ENCODE data around the gene AGK.
A peak's percentile ranks its signal among the peaks of the same experiment; 100 is the strongest.

Gene AGK

GRCh38 chr7:141699860-141700259 is 148.7 kb downstream of the AGK start:
- Histone ChIP-seq H3K27me3 (replicated peaks in 2 of 5; ENCODE audit: control insufficient read depth in 4 of 5, insufficient read depth in 5 of 5, low read length in 4 of 5) (peaks cover 0 to 3% (median 0%) of the 10 kb centered on the region in 5 experiments), H3K4me1 (ENCODE audit: control extremely low read depth in 1 of 4, control insufficient read depth in 4 of 4, insufficient read depth in 4 of 4, low read length in 3 of 4) (peaks cover 0 to 60% (median 29%) of the 10 kb centered on the region in 4 experiments), H3K4me3 (ENCODE audit: control insufficient read depth in 1 of 7, extremely low read depth in 1 of 7, insufficient read depth in 4 of 7, low read depth in 2 of 7, low read length in 6 of 7) (no peak overlapping the region), H3K9me3 (ENCODE audit: control extremely low read depth in 1 of 5, control insufficient read depth in 4 of 5, insufficient read depth in 2 of 5, low read depth in 1 of 5, low read length in 4 of 5) (no peaks in the 10 kb centered on the region), H3K36me3 (ENCODE audit: control insufficient read depth in 4 of 4, insufficient read depth in 4 of 4, low read length in 3 of 4) (peaks cover 0 to 13% (median 0%) of the 10 kb centered on the region in 4 experiments), H3K27ac (ENCODE audit: insufficient read depth in 1 of 2, low read depth in 1 of 2, low read length in 2 of 2, poor library complexity in 1 of 2, severe bottlenecking in 2 of 2) (no peak overlapping the region)
- CTCF ChIA-PET, result interaction anchor here (1.4 to 2.5 kb wide), 6 partner anchors 19 to 50 kb away, joined by 3 to 18 read pairs (median 6); partner anchors contain the start of gene SSBP1
- POLR2A ChIA-PET, result interaction anchor here (0.6 to 0.7 kb wide), 2 partner anchors 40 to 1003 kb away, joined by 3 read pairs; partner anchors contain the start of gene NDUFB2
- DNase-seq, result no peak
- WGBS (ENCODE audit: insufficient coverage), result 89% methylated on average over 1 of the region's 3 CpGs

GRCh38 chr7:141700296-141700847 is 149.2 kb downstream of the AGK start:
- Histone ChIP-seq H3K4me1 (ENCODE audit: control extremely low read depth in 1 of 4, control insufficient read depth in 4 of 4, insufficient read depth in 4 of 4, low read length in 3 of 4) (peaks cover 0 to 60% (median 29%) of the 10 kb centered on the region in 4 experiments), H3K36me3 (ENCODE audit: control insufficient read depth in 4 of 4, insufficient read depth in 4 of 4, low read length in 3 of 4) (peaks cover 0 to 13% (median 0%) of the 10 kb centered on the region in 4 experiments), H3K4me3 (ENCODE audit: control insufficient read depth in 1 of 7, extremely low read depth in 1 of 7, insufficient read depth in 4 of 7, low read depth in 2 of 7, low read length in 6 of 7) (peak overlapping the region in 6 of 7 experiments; percentile 64 to 82 (median 72)), H3K27ac (ENCODE audit: insufficient read depth in 1 of 2, low read depth in 1 of 2, low read length in 2 of 2, poor library complexity in 1 of 2, severe bottlenecking in 2 of 2) (peak overlapping the region in 1 of 2 experiments; percentile 73), H3K27me3 (replicated peaks in 2 of 5; ENCODE audit: control insufficient read depth in 4 of 5, insufficient read depth in 5 of 5, low read length in 4 of 5) (peaks cover 0 to 3% (median 0%) of the 10 kb centered on the region in 5 experiments), H3K9me3 (ENCODE audit: control extremely low read depth in 1 of 5, control insufficient read depth in 4 of 5, insufficient read depth in 2 of 5, low read depth in 1 of 5, low read length in 4 of 5) (no peaks in the 10 kb centered on the region)
- no peak for DNase-seq
- POLR2A ChIA-PET, result interaction anchor here (0.7 to 2.3 kb wide), 4 partner anchors 23 to 1004 kb away, joined by 3 to 12 read pairs (median 5); partner anchors contain the start of gene NDUFB2
- 63% methylated on average over 2 of the region's 5 CpGs for WGBS (ENCODE audit: insufficient coverage)
- CTCF ChIA-PET, result interaction anchor here (1.4 to 4.1 kb wide), 8 partner anchors 14 to 51 kb away, joined by 3 to 31 read pairs (median 7); no protein-coding TSS in a partner anchor

- H3K36me3 ChIP-seq (ENCODE audit: control insufficient read depth in 4 of 4, insufficient read depth in 4 of 4, low read length in 3 of 4), result peaks cover 0 to 7% (median 0%) of the 10 kb centered on the region in 4 experiments
- H3K4me1 ChIP-seq (ENCODE audit: control extremely low read depth in 1 of 4, control insufficient read depth in 4 of 4, insufficient read depth in 4 of 4, low read length in 3 of 4), result peaks cover 0 to 59% (median 28%) of the 10 kb centered on the region in 4 experiments
- H3K27ac ChIP-seq (ENCODE audit: insufficient read depth in 1 of 2, low read depth in 1 of 2, low read length in 2 of 2, poor library complexity in 1 of 2, severe bottlenecking in 2 of 2), result peak overlapping the region in 1 of 2 experiments; percentile 73
- ChIA-PET POLR2A (interaction anchor here (0.7 to 2.5 kb wide), 6 partner anchors 23 to 46 kb away, joined by 3 to 12 read pairs (median 5); no protein-coding TSS in a partner anchor), CTCF (interaction anchor here (0.6 to 4.1 kb wide), 11 partner anchors 12 to 51 kb away, joined by 3 to 31 read pairs (median 4); no protein-coding TSS in a partner anchor)
- DNase-seq, result peak in 1 of 3 donors; percentile 18
- no peaks in the 10 kb centered on the region for H3K9me3 ChIP-seq (ENCODE audit: control extremely low read depth in 1 of 5, control insufficient read depth in 4 of 5, insufficient read depth in 2 of 5, low read depth in 1 of 5, low read length in 4 of 5)
- H3K27me3 ChIP-seq (replicated peaks in 2 of 5; ENCODE audit: control insufficient read depth in 4 of 5, insufficient read depth in 5 of 5, low read length in 4 of 5), result peaks cover 0 to 3% (median 0%) of the 10 kb centered on the region in 5 experiments
- WGBS (ENCODE audit: insufficient coverage), result 19% methylated on average over 11 of the region's 20 CpGs
- H3K4me3 ChIP-seq (ENCODE audit: control insufficient read depth in 1 of 7, extremely low read depth in 1 of 7, insufficient read depth in 4 of 7, low read depth in 2 of 7, low read length in 6 of 7), result peak overlapping the region; percentile 32 to 82 (median 71)
Measured at GRCh38 chr7:141700848-141701371, 149.7 kb downstream of the AGK start.

GRCh38 chr7:141701489-141702046 is 150.4 kb downstream of the AGK start:
- peaks cover 0 to 53% (median 27%) of the 10 kb centered on the region in 4 experiments for H3K4me1 ChIP-seq (ENCODE audit: control extremely low read depth in 1 of 4, control insufficient read depth in 4 of 4, insufficient read depth in 4 of 4, low read length in 3 of 4)
- H3K4me3 ChIP-seq (ENCODE audit: control insufficient read depth in 1 of 7, extremely low read depth in 1 of 7, insufficient read depth in 4 of 7, low read depth in 2 of 7, low read length in 6 of 7), result peak overlapping the region; percentile 69 to 91 (median 77)
- DNase-seq, result peak; percentile 65 to 91 (median 89)
- H3K9me3 ChIP-seq (ENCODE audit: control extremely low read depth in 1 of 5, control insufficient read depth in 4 of 5, insufficient read depth in 2 of 5, low read depth in 1 of 5, low read length in 4 of 5), result no peaks in the 10 kb centered on the region
- ChIA-PET CTCF (interaction anchor here (0.6 to 4.1 kb wide), 12 partner anchors 12 to 47 kb away, joined by 3 to 31 read pairs (median 4); no protein-coding TSS in a partner anchor), POLR2A (interaction anchor here (0.7 to 2.5 kb wide), 9 partner anchors 24 to 46 kb away, joined by 3 to 12 read pairs (median 3); no protein-coding TSS in a partner anchor)
- peak overlapping the region in 1 of 2 experiments; percentile 75 for H3K27ac ChIP-seq (ENCODE audit: insufficient read depth in 1 of 2, low read depth in 1 of 2, low read length in 2 of 2, poor library complexity in 1 of 2, severe bottlenecking in 2 of 2)
- WGBS (ENCODE audit: insufficient coverage), result 0% methylated on average over 47 of the region's 59 CpGs
- peaks cover 0 to 3% (median 0%) of the 10 kb centered on the region in 5 experiments for H3K27me3 ChIP-seq (replicated peaks in 2 of 5; ENCODE audit: control insufficient read depth in 4 of 5, insufficient read depth in 5 of 5, low read length in 4 of 5)
- peaks cover 0 to 2% (median 0%) of the 10 kb centered on the region in 4 experiments for H3K36me3 ChIP-seq (ENCODE audit: control insufficient read depth in 4 of 4, insufficient read depth in 4 of 4, low read length in 3 of 4)

GRCh38 chr7:141702047-141702567 is 150.9 kb downstream of the AGK start, which contains the start of gene DENND11:
Gene DENND11, minus strand, starts transcription at chr7:141702166. Its CDS starts 13 bp downstream, at chr7:141702153.
- Histone ChIP-seq H3K36me3 (ENCODE audit: control insufficient read depth in 4 of 4, insufficient read depth in 4 of 4, low read length in 3 of 4) (no peaks in the 10 kb centered on the region), H3K27me3 (replicated peaks in 2 of 5; ENCODE audit: control insufficient read depth in 4 of 5, insufficient read depth in 5 of 5, low read length in 4 of 5) (peaks cover 0 to 3% (median 0%) of the 10 kb centered on the region in 5 experiments), H3K4me3 (ENCODE audit: control insufficient read depth in 1 of 7, extremely low read depth in 1 of 7, insufficient read depth in 4 of 7, low read depth in 2 of 7, low read length in 6 of 7) (peak within 1 kb of the TSS; percentile 73 to 91 (median 78)), H3K9me3 (ENCODE audit: control extremely low read depth in 1 of 5, control insufficient read depth in 4 of 5, insufficient read depth in 2 of 5, low read depth in 1 of 5, low read length in 4 of 5) (no peaks in the 10 kb centered on the region), H3K4me1 (ENCODE audit: control extremely low read depth in 1 of 4, control insufficient read depth in 4 of 4, insufficient read depth in 4 of 4, low read length in 3 of 4) (peaks cover 0 to 47% (median 25%) of the 10 kb centered on the region in 4 experiments), H3K27ac (ENCODE audit: insufficient read depth in 1 of 2, low read depth in 1 of 2, low read length in 2 of 2, poor library complexity in 1 of 2, severe bottlenecking in 2 of 2) (peak within 1 kb of the TSS in 1 of 2 experiments; percentile 81)
- ChIA-PET CTCF (interaction anchor here (0.7 to 4.1 kb wide), 12 partner anchors 10 to 48 kb away, joined by 3 to 31 read pairs (median 4); partner anchors contain the start of gene SSBP1), POLR2A (interaction anchor here (0.9 to 2.5 kb wide), 6 partner anchors 24 to 41 kb away, joined by 3 to 12 read pairs (median 8); no protein-coding TSS in a partner anchor)
- peak; percentile 55 to 78 (median 70) for DNase-seq
- 0% methylated on average over 55 of the region's 62 CpGs for WGBS (ENCODE audit: insufficient coverage)

GRCh38 chr7:141702892-141703291 is 151.7 kb downstream of the AGK start:
- WGBS (ENCODE audit: insufficient coverage), result 100% methylated on average over 1 of the region's 4 CpGs
- peaks cover 0 to 3% (median 0%) of the 10 kb centered on the region in 5 experiments for H3K27me3 ChIP-seq (replicated peaks in 2 of 5; ENCODE audit: control insufficient read depth in 4 of 5, insufficient read depth in 5 of 5, low read length in 4 of 5)
- peak overlapping the region in 1 of 2 experiments; percentile 81 for H3K27ac ChIP-seq (ENCODE audit: insufficient read depth in 1 of 2, low read depth in 1 of 2, low read length in 2 of 2, poor library complexity in 1 of 2, severe bottlenecking in 2 of 2)
- ChIA-PET CTCF (interaction anchor here (0.7 to 4.1 kb wide), 11 partner anchors 9 to 48 kb away, joined by 3 to 31 read pairs (median 4); partner anchors contain the start of gene SSBP1), POLR2A (interaction anchor here (1.9 to 2.5 kb wide), 3 partner anchors 27 to 42 kb away, joined by 8 to 12 read pairs (median 12); no protein-coding TSS in a partner anchor)
- H3K36me3 ChIP-seq (ENCODE audit: control insufficient read depth in 4 of 4, insufficient read depth in 4 of 4, low read length in 3 of 4), result no peaks in the 10 kb centered on the region
- H3K9me3 ChIP-seq (ENCODE audit: control extremely low read depth in 1 of 5, control insufficient read depth in 4 of 5, insufficient read depth in 2 of 5, low read depth in 1 of 5, low read length in 4 of 5), result no peaks in the 10 kb centered on the region
- H3K4me3 ChIP-seq (ENCODE audit: control insufficient read depth in 1 of 7, extremely low read depth in 1 of 7, insufficient read depth in 4 of 7, low read depth in 2 of 7, low read length in 6 of 7), result peak overlapping the region in 4 of 7 experiments; percentile 72 to 78 (median 74)
- H3K4me1 ChIP-seq (ENCODE audit: control extremely low read depth in 1 of 4, control insufficient read depth in 4 of 4, insufficient read depth in 4 of 4, low read length in 3 of 4), result peaks cover 0 to 39% (median 25%) of the 10 kb centered on the region in 4 experiments
- DNase-seq, result no peak
